Cardiac septum (tissue), 1 donor: Measurements from ENCODE around the gene SH3RF3. TPM values are rescaled to one million over a fixed set of nuclear protein-coding genes. Genes with fewer than 3 reads are reported as not detected.

Experiments
- DNase-seq: peaks from one replicate; pipeline ENCODE4 v3.0.0-alpha.2; 2020; ENCODE audit warnings: low spot score
- intact Hi-C: fragments of 100-400 bp; cut with DNase I; formaldehyde crosslinking; loops from one replicate; pipeline ENCODE4 v1.14.0; 2022
- total RNA-seq: library from RNA; stranded (reverse); fragmentation: NEBNext Ultra II Directional; extraction: Animal tissue kit (Norgen Biotek cat#: 25700); gene quantifications from one replicate; pipeline ENCODE4 v1.2.1, GENCODE V29; 2021
- donor health status: DM: no; HTN: no; CAD: no.

The SH3RF3 gene
- total RNA-seq, 1 donor from 2014 or later: 11.2 TPM

- DNase-seq: peak; percentile 86
- intact Hi-C loops: no loop called here
Measured at GRCh38 chr2:109435901-109436598, 307.0 kb downstream of the SH3RF3 start.

GRCh38 chr2:109436610-109437225 lies 307.7 kb downstream of the SH3RF3 start:
- peak; percentile 72 for DNase-seq
- intact Hi-C loops: no loop called here

- peak; percentile 12 for DNase-seq
- intact Hi-C loops: no loop called here
Measured at GRCh38 chr2:109437325-109438090, 308.5 kb downstream of the SH3RF3 start.

GRCh38 chr2:109438146-109438545 lies 309.1 kb downstream of the SH3RF3 start:
- peak; percentile 36 for DNase-seq
- intact Hi-C loops: no loop called here

GRCh38 chr2:109438773-109439389 lies 309.9 kb downstream of the SH3RF3 start:
- intact Hi-C loops: no loop called here
- DNase-seq: peak; percentile 79

- peak; percentile 6 for DNase-seq
- intact Hi-C loops: no loop called here
Measured at GRCh38 chr2:109439390-109439786, 310.4 kb downstream of the SH3RF3 start.

GRCh38 chr2:109439986-109440385 lies 311.0 kb downstream of the SH3RF3 start:
- peak; percentile 44 for DNase-seq
- intact Hi-C loops: no loop called here

- intact Hi-C loops: no loop called here
- DNase-seq: no peak
Measured at GRCh38 chr2:109440499-109441156, 311.6 kb downstream of the SH3RF3 start.

GRCh38 chr2:109442715-109443319 lies 313.8 kb downstream of the SH3RF3 start:
- intact Hi-C loops: no loop called here
- no peak for DNase-seq

- intact Hi-C loops: no loop called here
- DNase-seq: no peak
Measured at GRCh38 chr2:109444916-109445315, 315.9 kb downstream of the SH3RF3 start.

GRCh38 chr2:109446278-109447131 lies 317.5 kb downstream of the SH3RF3 start:
- intact Hi-C loops: no loop called here
- no peak for DNase-seq

GRCh38 chr2:109447251-109447661 lies 318.3 kb downstream of the SH3RF3 start:
- DNase-seq: no peak
- intact Hi-C loops: no loop called here

- intact Hi-C loops: loop anchor here (2.0 kb wide), 1 partner anchor 47 kb away; no protein-coding TSS in a partner anchor
- DNase-seq: no peak
Measured at GRCh38 chr2:109447776-109448175, 318.8 kb downstream of the SH3RF3 start.

GRCh38 chr2:109448207-109448606 lies 319.2 kb downstream of the SH3RF3 start:
- intact Hi-C loops: loop anchor here (2.0 kb wide), 1 partner anchor 47 kb away; no protein-coding TSS in a partner anchor
- no peak for DNase-seq

GRCh38 chr2:109448946-109449788 lies 320.2 kb downstream of the SH3RF3 start:
- DNase-seq: no peak
- intact Hi-C loops: loop anchor here (2.0 kb wide), 1 partner anchor 46 kb away; no protein-coding TSS in a partner anchor

- DNase-seq: peak; percentile 75
- intact Hi-C loops: no loop called here
Measured at GRCh38 chr2:109450574-109451273, 321.7 kb downstream of the SH3RF3 start.

GRCh38 chr2:109451671-109452070 lies 322.7 kb downstream of the SH3RF3 start:
- intact Hi-C loops: no loop called here
- DNase-seq: peak; percentile 41
